BLaER1 treated with 17β-estradiol and CSF1 and Interleukin-3, amounts not matched to agents 10 nM and 100 nM (cell line): ENCODE data around the gene NCOA1.
"Not testable (repeated sequence)": the region's sequence is repeated elsewhere in the genome, so short reads cannot be mapped to it uniquely, and the experiment has no call there.

Source experiments
- H3K27ac ChIP-seq, 11 experiments: shearing (Covaris generic); formaldehyde crosslinking; 2 replicates each; pipeline ENCODE4 v1.8.1; 2022
- H3K27me3 ChIP-seq, 11 experiments: shearing (Covaris generic); formaldehyde crosslinking; 2 replicates each; pipeline ENCODE4 v1.8.1; 2022
- H3K36me3 ChIP-seq, 11 experiments: shearing (Covaris generic); formaldehyde crosslinking; 2 replicates each; pipeline ENCODE4 v1.8.1; 2022
- H3K4me1 ChIP-seq, 10 experiments: shearing (Covaris generic); formaldehyde crosslinking; 2 replicates each; pipeline ENCODE4 v1.8.1; 2022
- H3K4me2 ChIP-seq, 11 experiments: shearing (Covaris generic); formaldehyde crosslinking; 2 replicates each; pipeline ENCODE4 v1.8.1; 2022
- H3K4me3 ChIP-seq, 10 experiments: shearing (Covaris generic); formaldehyde crosslinking; 2 replicates each; pipeline ENCODE4 v1.8.1; 2022
- H3K9ac ChIP-seq, 11 experiments: shearing (Covaris generic); formaldehyde crosslinking; 2 replicates each; pipeline ENCODE4 v1.8.1; 2022
- H3K9me3 ChIP-seq, 11 experiments: shearing (Covaris generic); formaldehyde crosslinking; replicated peaks in 1 of 11; 2 replicates each; pipeline ENCODE4 v1.8.1; 2022
- H4K20me1 ChIP-seq, 11 experiments: shearing (Covaris generic); formaldehyde crosslinking; 2 replicates each; pipeline ENCODE4 v1.8.1; 2022
- Cebpa-rat ChIP-seq, 11 experiments: shearing (Covaris generic); IDR thresholded peaks; 2 replicates each; pipeline ENCODE4 v1.8.1; 2022

The NCOA1 gene

GRCh38 chr2:24541621-24542020 is 50.6 kb downstream of the NCOA1 start:
- no peak overlapping the region for H3K4me3 ChIP-seq
- H3K27ac ChIP-seq = no peak overlapping the region
- H3K9ac ChIP-seq = no peak overlapping the region
- H3K4me1 ChIP-seq = peaks cover 0 to 19% (median 0%) of the 10 kb centered on the region in 10 experiments; a peak in 6 of 20 replicates
- H3K9me3 ChIP-seq = peaks cover 47 to 69% (median 57%) of the 10 kb centered on the region in 11 experiments
- no peak for TF ChIP-seq Cebpa-rat (IDR thresholded peaks at IDR 0.05)
- peaks cover 0 to 44% (median 0%) of the 10 kb centered on the region in 11 experiments; a peak in 4 of 22 replicates for H4K20me1 ChIP-seq
- no peak overlapping the region for H3K4me2 ChIP-seq
- peaks cover 0 to 28% (median 0%) of the 10 kb centered on the region in 11 experiments; a peak in 9 of 22 replicates for H3K36me3 ChIP-seq
- no peaks in the 10 kb centered on the region for H3K27me3 ChIP-seq

GRCh38 chr2:24542269-24542872 is 51.3 kb downstream of the NCOA1 start:
- Histone ChIP-seq H3K9me3 (peaks cover 43 to 67% (median 53%) of the 10 kb centered on the region in 11 experiments), H3K27me3 (no peaks in the 10 kb centered on the region), H3K9ac (no peak overlapping the region), H3K4me3 (no peak overlapping the region), H3K4me2 (no peak overlapping the region), H3K4me1 (peaks cover 0 to 26% (median 0%) of the 10 kb centered on the region in 10 experiments; a peak in 6 of 20 replicates), H3K27ac (no peak overlapping the region), H4K20me1 (peaks cover 0 to 42% (median 0%) of the 10 kb centered on the region in 11 experiments; a peak in 4 of 22 replicates), H3K36me3 (peaks cover 0 to 21% (median 0%) of the 10 kb centered on the region in 11 experiments; a peak in 8 of 22 replicates)
- no peak for TF ChIP-seq Cebpa-rat (IDR thresholded peaks at IDR 0.05)

- Histone ChIP-seq H3K27ac (no peak overlapping the region), H3K9me3 (peaks cover 43 to 74% (median 59%) of the 10 kb centered on the region in 11 experiments), H3K9ac (no peak overlapping the region), H3K27me3 (no peaks in the 10 kb centered on the region), H3K4me1 (peaks cover 0 to 29% (median 0%) of the 10 kb centered on the region in 10 experiments; a peak in 6 of 20 replicates), H3K36me3 (peaks cover 0 to 23% (median 0%) of the 10 kb centered on the region in 11 experiments; a peak in 8 of 22 replicates), H4K20me1 (peaks cover 0 to 43% (median 0%) of the 10 kb centered on the region in 11 experiments; a peak in 4 of 22 replicates), H3K4me3 (no peak overlapping the region), H3K4me2 (no peak overlapping the region)
- TF ChIP-seq Cebpa-rat (IDR thresholded peaks at IDR 0.05) = no peak
Observed at GRCh38 chr2:24543252-24543651, 52.2 kb downstream of the NCOA1 start.

GRCh38 chr2:24544456-24545115 is 53.5 kb downstream of the NCOA1 start:
- no peaks in the 10 kb centered on the region for H3K27me3 ChIP-seq
- no peak overlapping the region for H3K4me2 ChIP-seq
- peaks cover 0 to 34% (median 0%) of the 10 kb centered on the region in 11 experiments; a peak in 9 of 22 replicates for H3K36me3 ChIP-seq
- no peak overlapping the region for H3K4me3 ChIP-seq
- peaks cover 52 to 81% (median 70%) of the 10 kb centered on the region in 11 experiments for H3K9me3 ChIP-seq
- peaks cover 0 to 41% (median 0%) of the 10 kb centered on the region in 11 experiments; a peak in 4 of 22 replicates for H4K20me1 ChIP-seq
- no peak overlapping the region for H3K9ac ChIP-seq
- TF ChIP-seq Cebpa-rat (IDR thresholded peaks at IDR 0.05) = no peak
- H3K4me1 ChIP-seq = peaks cover 0 to 21% (median 0%) of the 10 kb centered on the region in 10 experiments; a peak in 4 of 20 replicates
- no peak overlapping the region for H3K27ac ChIP-seq

- Histone ChIP-seq H3K36me3 (peaks cover 0 to 34% (median 0%) of the 10 kb centered on the region in 11 experiments; a peak in 9 of 22 replicates), H3K9me3 (peaks cover 64 to 77% (median 71%) of the 10 kb centered on the region in 11 experiments), H3K9ac (no peak overlapping the region), H3K4me1 (peaks cover 0 to 21% (median 0%) of the 10 kb centered on the region in 10 experiments; a peak in 4 of 20 replicates), H3K4me3 (no peak overlapping the region), H4K20me1 (peaks cover 0 to 56% (median 0%) of the 10 kb centered on the region in 11 experiments; a peak in 5 of 22 replicates), H3K27me3 (no peaks in the 10 kb centered on the region), H3K4me2 (peak overlapping the region in 2 of 11 experiments; percentile 47 to 65; a peak in 4 of 22 replicates), H3K27ac (no peak overlapping the region)
- TF ChIP-seq Cebpa-rat (IDR thresholded peaks at IDR 0.05) = no peak
Observed at GRCh38 chr2:24546669-24547068, 55.6 kb downstream of the NCOA1 start.

- H3K27ac ChIP-seq = no peak overlapping the region
- no peak for TF ChIP-seq Cebpa-rat (IDR thresholded peaks at IDR 0.05)
Observed at GRCh38 chr2:24548058-24548457, 57.0 kb downstream of the NCOA1 start.

GRCh38 chr2:24550301-24550700 is 59.2 kb downstream of the NCOA1 start:
- not testable (repeated sequence) for H3K27ac ChIP-seq, H3K4me2 ChIP-seq, H3K27me3 ChIP-seq, H3K4me3 ChIP-seq, H3K9ac ChIP-seq
- H3K4me1 ChIP-seq = peaks cover 0 to 21% (median 0%) of the 10 kb centered on the region in 10 experiments; a peak in 4 of 20 replicates
- peaks cover 0 to 71% (median 0%) of the 10 kb centered on the region in 11 experiments; a peak in 5 of 22 replicates for H4K20me1 ChIP-seq
- peaks cover 3 to 33% (median 8%) of the 10 kb centered on the region in 11 experiments; a peak in 18 of 22 replicates for H3K36me3 ChIP-seq
- H3K9me3 ChIP-seq = peaks cover 38 to 53% (median 46%) of the 10 kb centered on the region in 11 experiments

More at GRCh38 chr2:24548058-24548457, 57.0 kb downstream of the NCOA1 start:
- Histone ChIP-seq H3K36me3 (peaks cover 0 to 32% (median 0%) of the 10 kb centered on the region in 11 experiments; a peak in 9 of 22 replicates), H4K20me1 (peaks cover 0 to 67% (median 0%) of the 10 kb centered on the region in 11 experiments; a peak in 5 of 22 replicates), H3K4me2 (no peak overlapping the region), H3K4me3 (no peak overlapping the region), H3K9me3 (peaks cover 51 to 63% (median 58%) of the 10 kb centered on the region in 11 experiments), H3K4me1 (peaks cover 0 to 21% (median 0%) of the 10 kb centered on the region in 10 experiments; a peak in 4 of 20 replicates), H3K9ac (no peak overlapping the region), H3K27me3 (no peaks in the 10 kb centered on the region)

- no peaks in the 10 kb centered on the region for H3K27me3 ChIP-seq
- no peak for TF ChIP-seq Cebpa-rat (IDR thresholded peaks at IDR 0.05)
- no peak overlapping the region for H3K4me3 ChIP-seq
- H3K36me3 ChIP-seq = peaks cover 5 to 38% (median 10%) of the 10 kb centered on the region in 11 experiments; a peak in 20 of 22 replicates
- peaks cover 39 to 57% (median 51%) of the 10 kb centered on the region in 11 experiments for H3K9me3 ChIP-seq
- no peak overlapping the region for H3K4me2 ChIP-seq
- no peak overlapping the region for H3K27ac ChIP-seq
- H3K9ac ChIP-seq = no peak overlapping the region
- H3K4me1 ChIP-seq = peaks cover 0 to 17% (median 0%) of the 10 kb centered on the region in 10 experiments; a peak in 4 of 20 replicates
- H4K20me1 ChIP-seq = peaks cover 0 to 64% (median 0%) of the 10 kb centered on the region in 11 experiments; a peak in 5 of 22 replicates
Observed at GRCh38 chr2:24551016-24551415, 60.0 kb downstream of the NCOA1 start.
